Mesothelial cell of epicardium (in vitro differentiated cells): ENCODE measurements around the gene FGD4. TPM values are rescaled to one million over a fixed set of nuclear protein-coding genes. Genes with fewer than 3 reads are reported as not detected.

Source experiments
- DNase-seq, 2 experiments: peaks; one replicate each; pipeline ENCODE4 v3.0.0; 2021; ENCODE audit warnings: low spot score in 2 of 2; ENCODE audit not compliant: unreplicated experiment in 2 of 2
- H3K27ac Mint-ChIP-seq: 2 replicates; pipeline ENCODE4 v1.8.0; 2021; ENCODE audit warnings: mixed read lengths
- H3K27me3 Mint-ChIP-seq: 2 replicates; pipeline ENCODE4 v1.8.0; 2021; ENCODE audit warnings: low read depth, mixed read lengths
- H3K36me3 Mint-ChIP-seq: 2 replicates; pipeline ENCODE4 v1.8.0; 2021; ENCODE audit warnings: mixed read lengths
- H3K4me1 Mint-ChIP-seq: 2 replicates; pipeline ENCODE4 v1.8.0; 2021; ENCODE audit warnings: mixed read lengths
- H3K4me3 Mint-ChIP-seq: 2 replicates; pipeline ENCODE4 v1.8.0; 2021; ENCODE audit warnings: mild to moderate bottlenecking, moderate library complexity, mixed read lengths
- H3K9me3 Mint-ChIP-seq: 2 replicates; pipeline ENCODE4 v1.8.0; 2021; ENCODE audit warnings: mixed read lengths
- CTCF ChIP-seq: fragments of 200-600 bp; sonication (generic); IDR thresholded peaks from one replicate; pipeline ENCODE4 v1.5.0; 2021; ENCODE audit warnings: antibody characterized with exemption; ENCODE audit not compliant: unreplicated experiment
- total RNA-seq: library from RNA; stranded (reverse); gene quantifications from 3 replicates; pipeline ENCODE4 v1.2.1, GENCODE V29; 2021

Gene FGD4
- total RNA-seq, 1 donor from 2014 or later = 13.4 TPM

GRCh38 chr12:32466187-32466586 lies 66.8 kb downstream of the FGD4 start:
- no peak for DNase-seq
- Mint-ChIP-seq H3K27ac (no peak overlapping the region), H3K4me3 (no peak overlapping the region), H3K36me3 (peaks cover 4% of the 10 kb centered on the region), H3K9me3 (no peaks in the 10 kb centered on the region), H3K27me3 (no peaks in the 10 kb centered on the region), H3K4me1 (peaks cover 15% of the 10 kb centered on the region)
- no peak for TF ChIP-seq CTCF

GRCh38 chr12:32466986-32467711 lies 67.8 kb downstream of the FGD4 start:
- DNase-seq = no peak
- Mint-ChIP-seq H3K27ac (no peak overlapping the region), H3K27me3 (no peaks in the 10 kb centered on the region), H3K4me3 (no peak overlapping the region), H3K4me1 (peaks cover 10% of the 10 kb centered on the region), H3K9me3 (no peaks in the 10 kb centered on the region), H3K36me3 (peaks cover 4% of the 10 kb centered on the region)
- no peak for TF ChIP-seq CTCF

GRCh38 chr12:32467959-32468863 lies 68.9 kb downstream of the FGD4 start:
- H3K4me1 Mint-ChIP-seq = peaks cover 10% of the 10 kb centered on the region
- TF ChIP-seq CTCF = no peak
- no peak for DNase-seq
- H3K27me3 Mint-ChIP-seq = no peaks in the 10 kb centered on the region
- H3K9me3 Mint-ChIP-seq = no peaks in the 10 kb centered on the region
- H3K4me3 Mint-ChIP-seq = no peak overlapping the region
- H3K36me3 Mint-ChIP-seq = peaks cover 4% of the 10 kb centered on the region
- H3K27ac Mint-ChIP-seq = peak overlapping the region; percentile 81

- H3K4me3 Mint-ChIP-seq = no peak overlapping the region
- H3K27me3 Mint-ChIP-seq = no peaks in the 10 kb centered on the region
- no peak for DNase-seq
- H3K9me3 Mint-ChIP-seq = no peaks in the 10 kb centered on the region
- peaks cover 7% of the 10 kb centered on the region for H3K4me1 Mint-ChIP-seq
- no peak for TF ChIP-seq CTCF
- peaks cover 6% of the 10 kb centered on the region for H3K36me3 Mint-ChIP-seq
- H3K27ac Mint-ChIP-seq = no peak overlapping the region
Observed at GRCh38 chr12:32470936-32471470, 71.6 kb downstream of the FGD4 start.

GRCh38 chr12:32471591-32472001 lies 72.2 kb downstream of the FGD4 start:
- Mint-ChIP-seq H3K4me3 (no peak overlapping the region), H3K36me3 (peaks cover 6% of the 10 kb centered on the region), H3K27me3 (no peaks in the 10 kb centered on the region), H3K9me3 (no peaks in the 10 kb centered on the region), H3K27ac (no peak overlapping the region), H3K4me1 (peaks cover 11% of the 10 kb centered on the region)
- TF ChIP-seq CTCF = no peak
- no peak for DNase-seq
